ENCODE measurements around the gene NRGN.
A peak's percentile ranks its signal among the peaks of the same experiment; 100 is the strongest.
"Not testable (repeated sequence)": the region's sequence is repeated elsewhere in the genome, so short reads cannot be mapped to it uniquely, and the experiment has no call there.

NRGN gene

GRCh38 chr11:124759266-124760204, 19.8 kb downstream of the NRGN start:
- DNase-seq = no peak

DNA sequence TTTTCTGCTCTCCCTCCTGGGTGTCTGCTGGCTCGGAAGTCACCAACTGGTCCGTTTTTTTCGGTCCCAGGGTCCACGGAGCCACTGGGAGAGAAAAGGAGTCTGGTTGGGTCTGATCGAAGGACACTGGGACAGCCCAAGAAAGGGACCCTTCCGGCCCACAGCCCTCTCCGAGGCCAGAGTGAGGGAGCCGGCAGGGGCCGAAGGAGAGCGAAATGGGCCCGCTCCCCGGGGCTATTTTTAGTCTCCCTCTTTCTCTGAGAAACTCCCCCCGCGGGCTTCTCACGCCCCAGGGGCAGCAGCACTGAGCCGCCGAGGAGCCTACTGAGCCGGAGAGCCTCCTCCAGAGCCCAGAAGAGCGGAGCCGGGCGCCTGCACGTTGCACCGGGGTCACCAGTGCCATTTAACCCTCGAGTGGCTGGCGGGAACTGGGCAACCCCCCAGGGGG, 20.5 kb downstream of the NRGN start:
- no peak for DNase-seq

- no peak for DNase-seq
Observed at GRCh38 chr11:124760806-124761205, 21.1 kb downstream of the NRGN start.

- DNase-seq = no peak
Observed at GRCh38 chr11:124761301-124762104, 21.8 kb downstream of the NRGN start.

DNA sequence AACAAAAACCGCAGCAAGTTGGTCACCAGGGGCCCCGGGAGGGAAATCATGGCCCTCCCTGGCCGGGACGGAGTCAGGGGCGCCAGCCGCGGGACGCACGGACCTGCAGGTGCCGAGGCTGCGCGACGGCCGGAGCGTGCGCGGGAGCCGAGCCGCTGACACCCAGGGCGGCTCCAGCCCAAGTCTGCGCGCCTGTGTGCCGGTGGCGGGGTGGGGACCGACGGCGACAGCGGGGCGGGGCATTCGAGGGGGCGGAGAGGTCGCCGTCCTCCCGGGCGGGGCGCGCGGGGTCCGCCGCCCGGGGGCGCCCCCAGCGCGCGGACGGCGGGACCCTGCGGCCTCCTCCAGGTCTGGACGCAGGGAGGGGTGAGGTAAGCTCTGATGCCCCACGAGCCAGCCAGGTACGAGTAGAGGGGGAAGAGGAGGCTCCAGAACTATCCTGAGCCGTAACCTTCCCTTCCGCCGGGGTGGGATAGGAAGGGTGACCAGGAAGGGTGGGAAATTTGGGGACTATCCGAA, 22.4 kb downstream of the NRGN start, which contains the start of gene ESAM:
Gene ESAM, minus strand, starts transcription at position 186 of the 519 bp plus-strand sequence. Its CDS starts 136 bp downstream, at position 50.
- DNase-seq = peak; percentile 44

DNA sequence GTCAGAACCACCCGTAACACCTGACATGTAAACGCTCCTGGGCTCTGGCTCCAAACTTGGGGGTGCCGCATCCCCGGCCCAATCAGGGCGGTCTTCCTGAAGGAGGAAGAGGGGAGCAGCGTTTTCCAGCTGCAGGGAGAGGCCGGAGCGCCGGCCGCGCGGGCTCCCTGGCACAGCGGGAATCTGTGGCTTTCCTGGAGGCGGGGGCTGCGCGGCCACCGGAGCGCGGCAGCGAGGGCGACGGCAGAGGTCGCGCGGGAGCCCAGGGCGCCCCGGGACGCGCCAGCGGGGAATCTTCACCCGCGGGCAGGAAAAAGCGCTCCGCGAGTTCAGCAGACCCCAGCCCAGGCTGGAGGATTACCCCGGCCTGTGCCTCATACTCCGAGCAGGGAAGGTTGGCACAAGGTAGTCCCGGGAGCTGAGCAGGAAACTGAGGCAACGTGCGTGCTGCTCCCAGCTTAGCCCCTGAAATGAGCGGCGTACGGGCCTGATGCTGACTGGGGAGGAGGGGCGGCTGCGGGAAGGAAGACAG, 22.9 kb downstream of the NRGN start:
- no peak for DNase-seq

DNA sequence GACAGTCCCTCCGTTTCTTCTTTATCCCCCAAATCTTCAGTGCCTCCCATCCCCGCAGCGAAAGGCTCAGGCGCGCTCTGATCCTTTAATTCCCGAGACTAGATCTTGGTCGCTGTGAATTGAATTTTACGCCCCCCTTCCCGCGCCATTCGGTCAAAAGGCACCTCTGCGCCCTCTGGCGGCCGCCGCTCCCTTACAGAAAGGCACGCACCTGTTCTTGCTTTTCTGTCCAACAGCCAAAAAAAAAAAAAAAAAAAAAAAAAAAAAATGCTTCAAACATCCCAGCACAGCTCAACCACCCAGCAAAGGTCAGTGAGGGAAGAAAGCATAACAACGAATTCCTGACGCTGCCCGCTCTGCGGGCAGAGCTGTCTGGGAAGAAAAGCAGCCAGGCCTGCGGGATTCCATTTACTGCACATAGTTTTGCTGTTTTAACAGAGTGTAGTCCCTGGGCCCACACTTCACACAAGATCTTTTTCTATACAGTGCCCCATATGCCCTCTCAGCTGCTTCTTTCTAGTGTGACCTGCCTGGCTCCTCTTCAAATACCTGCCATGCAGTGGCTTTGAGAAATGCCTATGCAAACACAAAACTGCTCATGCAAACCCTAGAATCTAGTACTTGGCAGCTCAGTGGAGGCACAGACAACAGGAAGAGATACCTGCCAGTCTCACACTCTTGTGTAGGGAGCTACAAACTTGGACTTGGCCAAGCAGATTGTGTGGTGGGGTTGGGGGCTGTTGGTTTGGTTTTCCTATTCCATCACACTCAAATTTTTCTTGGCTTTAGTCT, 23.6 kb downstream of the NRGN start:
- DNase-seq = peak; percentile 87

GRCh38 chr11:124766156-124766555, 26.4 kb downstream of the NRGN start:
- no peak for DNase-seq

- no peak for DNase-seq
Observed at GRCh38 chr11:124768914-124769313, 29.2 kb downstream of the NRGN start.

DNA sequence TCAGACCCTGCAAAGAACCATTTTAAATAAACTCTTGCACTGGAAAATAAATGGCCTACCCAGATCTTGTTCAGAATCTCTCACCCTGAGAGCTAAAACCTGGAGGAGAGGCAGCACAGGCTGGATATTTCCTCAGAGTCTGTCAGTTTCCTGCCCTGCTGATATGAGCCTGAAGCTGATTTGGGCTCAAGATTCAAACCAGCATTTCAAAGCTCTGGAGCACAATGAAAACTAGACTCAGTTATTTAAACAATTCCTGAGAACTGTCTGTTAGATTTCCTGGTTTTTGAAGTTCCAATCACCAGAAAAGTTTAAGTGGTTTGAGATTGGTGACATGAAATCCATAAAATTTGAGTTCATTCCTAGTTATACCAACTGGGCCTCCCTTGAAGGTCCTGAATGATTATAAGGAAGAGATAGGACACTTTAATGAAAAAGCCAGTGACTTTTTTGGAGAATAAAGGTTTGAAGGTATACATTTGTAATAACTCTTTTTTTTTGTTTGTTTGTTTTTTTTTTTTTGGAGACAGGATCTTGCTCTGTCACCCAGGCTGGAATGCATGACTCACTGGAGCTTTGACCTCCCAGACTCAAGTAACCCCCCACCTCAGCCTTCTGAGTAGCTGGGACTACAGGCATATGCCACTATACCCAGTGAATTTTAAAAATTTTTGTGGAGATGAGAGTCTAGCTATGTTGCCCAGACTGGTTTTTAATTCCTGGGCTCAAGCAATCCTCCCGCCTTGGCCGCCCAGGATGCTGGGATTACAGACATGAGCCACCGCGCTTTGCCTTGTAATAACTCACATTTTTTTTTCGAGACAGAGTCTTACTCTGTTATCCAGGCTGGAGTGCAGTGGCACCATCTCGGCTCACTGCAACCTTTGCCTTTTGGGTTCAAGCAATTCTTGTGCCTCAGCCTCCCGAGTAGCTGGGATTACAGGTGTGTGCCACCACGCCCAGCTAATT, 30.3 kb downstream of the NRGN start:
- DNase-seq = no peak

GRCh38 chr11:124770959-124771358, 31.2 kb downstream of the NRGN start:
- not testable (repeated sequence) for DNase-seq

DNA sequence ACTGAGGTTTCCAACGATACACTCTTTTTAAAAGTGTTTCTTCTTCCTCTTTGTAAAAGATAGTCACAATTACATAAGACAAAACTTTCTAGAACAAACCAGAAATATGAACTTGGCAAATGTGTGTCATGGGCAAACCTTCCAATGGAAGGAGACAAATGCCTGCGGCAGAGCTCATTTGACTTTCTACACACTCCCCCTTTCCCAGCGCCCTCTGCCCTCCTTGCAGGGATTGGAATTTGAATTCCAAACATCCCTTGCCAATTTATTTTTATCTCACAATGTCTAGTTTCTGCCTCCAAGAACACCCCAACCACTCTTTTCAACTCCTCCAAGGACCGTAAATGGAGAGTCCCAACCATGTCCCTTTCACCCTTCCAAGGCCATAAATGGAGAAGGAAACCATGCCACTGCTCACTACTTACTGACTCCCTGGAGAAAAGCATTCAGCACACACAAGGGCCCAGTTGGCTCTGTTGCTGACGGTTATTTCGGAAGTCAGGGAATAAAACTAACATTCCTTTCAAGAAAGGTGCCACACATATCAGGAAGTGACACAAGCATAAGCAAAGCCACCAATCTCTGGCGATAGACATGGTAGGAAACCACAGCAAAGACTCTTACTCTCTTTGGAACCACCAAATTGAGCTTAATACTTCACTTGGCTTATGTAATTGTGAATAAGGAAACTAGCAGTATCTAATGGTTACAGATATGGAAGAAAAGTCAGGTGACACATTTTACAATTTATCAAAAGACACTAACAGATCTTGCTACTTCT, 37.3 kb downstream of the NRGN start:
- DNase-seq = no peak

DNA sequence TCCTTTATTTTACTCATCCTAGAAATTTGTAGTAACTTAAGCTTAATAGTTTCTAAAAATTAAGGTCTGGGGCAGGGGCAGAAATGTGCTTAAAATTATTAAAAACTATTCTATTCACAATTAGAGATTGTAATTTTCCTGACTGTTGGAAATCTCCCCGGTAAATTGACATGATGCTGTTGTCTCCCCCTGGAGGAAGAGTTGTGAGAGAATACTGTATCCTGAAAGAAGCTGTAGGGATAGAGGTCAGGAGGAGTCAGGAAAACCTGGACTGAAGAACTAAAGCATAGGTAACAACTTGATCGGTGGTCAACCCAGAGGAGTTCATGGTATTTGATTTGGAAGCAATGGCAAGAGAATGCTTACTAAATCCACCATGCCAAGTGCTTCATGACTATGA, 38.5 kb downstream of the NRGN start:
- no peak for DNase-seq

- DNase-seq = no peak
Observed at GRCh38 chr11:124779568-124779967, 39.8 kb downstream of the NRGN start.

DNA sequence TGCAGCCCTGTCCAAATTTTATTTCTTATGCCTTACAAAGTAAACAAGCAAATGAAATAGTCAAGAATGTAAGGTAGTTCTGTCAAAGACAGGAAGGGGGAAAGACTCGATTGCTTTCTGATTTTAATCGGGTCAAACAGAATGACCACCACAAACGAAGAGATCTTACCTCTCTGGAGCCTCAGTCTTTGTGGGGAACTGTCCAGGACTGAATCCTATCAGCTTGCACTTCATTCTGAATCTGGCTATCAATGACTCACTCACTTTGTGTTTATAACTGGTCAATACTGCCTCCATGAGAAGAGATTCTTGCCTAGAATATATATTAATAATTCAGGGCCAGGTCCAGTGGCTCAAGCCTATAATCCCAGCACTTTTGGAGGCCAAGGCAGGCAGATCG, 43.3 kb downstream of the NRGN start:
- no peak for DNase-seq

- no peak for DNase-seq
Observed at GRCh38 chr11:124784051-124784450, 44.3 kb downstream of the NRGN start.

GRCh38 chr11:124788521-124788920, 48.8 kb downstream of the NRGN start:
- DNase-seq = no peak

GRCh38 chr11:124791626-124792341, 52.0 kb downstream of the NRGN start:
- DNase-seq = no peak

DNA sequence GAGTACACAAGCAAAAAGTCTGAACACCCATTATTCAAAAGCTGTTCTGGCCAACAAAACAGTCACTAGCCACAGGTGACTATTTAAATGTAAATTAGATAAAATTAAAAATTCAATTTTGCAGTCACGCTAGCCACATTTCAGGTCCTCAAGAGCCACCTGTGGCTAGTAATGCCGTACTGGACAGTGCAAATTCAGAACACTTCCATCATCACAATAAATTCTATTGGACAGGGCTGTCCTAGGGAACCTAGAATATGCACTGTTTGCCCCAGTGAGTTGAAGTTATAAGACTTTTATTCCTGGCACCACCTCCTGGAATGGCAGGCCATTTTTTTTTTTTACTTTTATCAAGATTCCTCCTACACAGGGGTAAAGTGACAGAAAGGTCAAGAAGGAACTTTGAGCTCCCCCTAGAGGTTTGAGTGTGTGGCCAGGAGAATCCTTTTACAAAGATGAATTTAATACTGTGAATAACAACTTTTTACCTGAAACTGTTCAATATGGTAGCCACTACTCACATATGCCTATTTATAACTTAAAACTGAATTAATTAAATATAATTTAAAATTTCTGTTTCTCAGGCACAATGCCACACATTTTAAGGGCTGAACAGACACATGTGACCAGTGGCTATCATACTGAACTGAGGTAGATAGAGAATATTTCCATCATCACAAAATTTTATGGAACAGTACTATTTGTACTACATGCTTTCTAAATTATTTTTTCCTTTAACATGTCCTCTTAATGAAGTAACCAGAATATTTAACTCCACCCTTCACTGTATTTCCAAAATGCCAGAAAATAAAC, 53.9 kb downstream of the NRGN start:
- DNase-seq = peak; percentile 33

Data from DMS79 treated with DMSO at 0.1 percent for 48 hours (cell line).